Measurements from ENCODE around the gene RPL22.

- TF ChIP-seq, protein P1, sequence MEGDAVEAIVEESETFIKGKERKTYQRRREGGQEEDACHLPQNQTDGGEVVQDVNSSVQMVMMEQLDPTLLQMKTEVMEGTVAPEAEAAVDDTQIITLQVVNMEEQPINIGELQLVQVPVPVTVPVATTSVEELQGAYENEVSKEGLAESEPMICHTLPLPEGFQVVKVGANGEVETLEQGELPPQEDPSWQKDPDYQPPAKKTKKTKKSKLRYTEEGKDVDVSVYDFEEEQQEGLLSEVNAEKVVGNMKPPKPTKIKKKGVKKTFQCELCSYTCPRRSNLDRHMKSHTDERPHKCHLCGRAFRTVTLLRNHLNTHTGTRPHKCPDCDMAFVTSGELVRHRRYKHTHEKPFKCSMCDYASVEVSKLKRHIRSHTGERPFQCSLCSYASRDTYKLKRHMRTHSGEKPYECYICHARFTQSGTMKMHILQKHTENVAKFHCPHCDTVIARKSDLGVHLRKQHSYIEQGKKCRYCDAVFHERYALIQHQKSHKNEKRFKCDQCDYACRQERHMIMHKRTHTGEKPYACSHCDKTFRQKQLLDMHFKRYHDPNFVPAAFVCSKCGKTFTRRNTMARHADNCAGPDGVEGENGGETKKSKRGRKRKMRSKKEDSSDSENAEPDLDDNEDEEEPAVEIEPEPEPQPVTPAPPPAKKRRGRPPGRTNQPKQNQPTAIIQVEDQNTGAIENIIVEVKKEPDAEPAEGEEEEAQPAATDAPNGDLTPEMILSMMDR (IDR thresholded peaks at IDR 0.05; ENCODE audit: insufficient read depth, low read depth, low read length) = no peak
- no peak for TF ChIP-seq EZH2 (IDR thresholded peaks at IDR 0.05; ENCODE audit: insufficient read depth, low read length)
Measured at GRCh38 chr1:6207921-6208320, 8.5 kb upstream of the RPL22 start.
